Naive thymus-derived CD4-positive, alpha-beta T cell (primary cell): ENCODE measurements around the gene RHPN2. TPM values are rescaled to one million over a fixed set of nuclear protein-coding genes. Genes with fewer than 3 reads are reported as not detected.
"Not testable (repeated sequence)": the region's sequence is repeated elsewhere in the genome, so short reads cannot be mapped to it uniquely, and the experiment has no call there.

Experiments used
- ATAC-seq: fragments of 150-1000 bp; cut with Tn5 transposase; 2 replicates; pipeline ENCODE4 v1.10.0; 2021; ENCODE audit warnings: mild to moderate bottlenecking, moderate library complexity
- CTCF ChIA-PET: fragments of 350-600 bp; sonication (Branson Sonifier 250); formaldehyde crosslinking; loops from one replicate; lab custom pipeline; 2021; ENCODE audit warnings: antibody characterized with exemption; lab: Charles Lee
- POLR2A ChIA-PET: fragments of 350-600 bp; sonication (Branson Sonifier 250); formaldehyde crosslinking; loops from one replicate; lab custom pipeline; 2021; ENCODE audit warnings: antibody characterized with exemption, inconsistent platforms; lab: Charles Lee
- DNase-seq, 9 donors: peaks; one replicate each; pipeline versions ENCODE4 v3.0.0 to v3.0.0-alpha.2; 2020 to 2022; ENCODE audit warnings: mixed read lengths in 1 of 9
- H3K27ac ChIP-seq: one replicate; pipeline ENCODE4 v1.7.0; 2013; ENCODE audit warnings: mild to moderate bottlenecking, low read depth, low read length, moderate library complexity
- H3K27me3 ChIP-seq, 2 donors: one replicate each; pipeline ENCODE4 v1.7.0; 2013; ENCODE audit warnings: low read length in 2 of 2, mild to moderate bottlenecking in 2 of 2, moderate library complexity in 2 of 2; ENCODE audit not compliant: control insufficient read depth in 2 of 2, insufficient read depth in 2 of 2
- H3K36me3 ChIP-seq, 3 experiments: 1 replicate in 2 of 3; 2 replicates in 1 of 3; pipeline ENCODE4 v1.7.0; 2013; ENCODE audit warnings: low read length in 3 of 3, mild to moderate bottlenecking in 3 of 3, moderate library complexity in 1 of 3; ENCODE audit not compliant: insufficient read depth in 3 of 3, control insufficient read depth in 2 of 3
- H3K4me1 ChIP-seq, 2 donors: one replicate each; pipeline ENCODE4 v1.7.0; 2013; ENCODE audit warnings: low read length in 2 of 2, mild to moderate bottlenecking in 2 of 2, moderate library complexity in 1 of 2; ENCODE audit not compliant: control insufficient read depth in 2 of 2, insufficient read depth in 2 of 2
- H3K4me3 ChIP-seq: 2 replicates; pipeline ENCODE4 v1.7.0; 2013; ENCODE audit warnings: mild to moderate bottlenecking, low read length
- H3K9me3 ChIP-seq, 3 experiments: 1 replicate in 2 of 3; 2 replicates in 1 of 3; pipeline ENCODE4 v1.7.0; 2013; ENCODE audit warnings: low read length in 3 of 3; ENCODE audit not compliant: control insufficient read depth in 2 of 3
- H3K27ac Mint-ChIP-seq, 9 donors: one replicate each; pipeline ENCODE4 v1.8.0; 2020 to 2022; ENCODE audit warnings: mixed read lengths in 9 of 9, mild to moderate bottlenecking in 8 of 9, moderate library complexity in 5 of 9, inconsistent platforms in 2 of 9
- H3K27me3 Mint-ChIP-seq, 5 donors: one replicate each; pipeline ENCODE4 v1.8.0; 2021 to 2022; ENCODE audit warnings: mixed read lengths in 5 of 5, mild to moderate bottlenecking in 1 of 5
- H3K36me3 Mint-ChIP-seq, 5 donors: one replicate each; pipeline ENCODE4 v1.8.0; 2020 to 2022; ENCODE audit warnings: mixed read lengths in 5 of 5, mild to moderate bottlenecking in 3 of 5, inconsistent platforms in 1 of 5
- H3K4me1 Mint-ChIP-seq, 7 donors: one replicate each; pipeline ENCODE4 v1.8.0; 2020 to 2022; ENCODE audit warnings: mixed read lengths in 7 of 7, mild to moderate bottlenecking in 3 of 7, inconsistent platforms in 1 of 7
- H3K4me3 Mint-ChIP-seq, 10 donors: one replicate each; pipeline ENCODE4 v1.8.0; 2020 to 2022; ENCODE audit warnings: mild to moderate bottlenecking in 10 of 10, mixed read lengths in 10 of 10, moderate library complexity in 6 of 10, inconsistent platforms in 2 of 10
- H3K9me3 Mint-ChIP-seq, 11 donors: one replicate each; pipeline ENCODE4 v1.8.0; 2020 to 2022; ENCODE audit warnings: mixed read lengths in 11 of 11, mild to moderate bottlenecking in 4 of 11, inconsistent platforms in 1 of 11, moderate library complexity in 1 of 11
- intact Hi-C, 2 donors: fragments of 100-400 bp; cut with micrococcal nuclease; formaldehyde crosslinking; loops; one replicate each; pipeline ENCODE4 v1.15.1; 2023
- polyA plus RNA-seq, 2 donors: library from polyadenylated mRNA; unstranded; fragments of 300-500 nt; fragmentation: Illumina TruSeq; gene quantifications; one replicate each; pipeline ENCODE4 v1.2.3, GENCODE V29; 2021
- total RNA-seq, 6 experiments: library from RNA in 5 of 6; stranded (reverse) in 5 of 6; gene quantifications; 1 replicate in 5 of 6; 2 replicates in 1 of 6; pipeline ENCODE4 v1.2.3 and lab custom pipeline; 2021 to 2026

The RHPN2 gene
- total and polyA plus RNA-seq, 7 experiments from 2014 or later: 0.16 to 2.6 (median 0.34) TPM; not detected in 2

GRCh38 chr19:33047422-33047821 is 17.3 kb downstream of the RHPN2 start:
- Histone ChIP-seq H3K9me3 (no peaks in the 10 kb centered on the region), H3K27ac (no peak overlapping the region), H3K36me3 (no peaks in the 10 kb centered on the region), H3K27me3 (no peaks in the 10 kb centered on the region), H3K4me3 (no peak overlapping the region), H3K4me1 (no peaks in the 10 kb centered on the region)
- DNase-seq (no peak), ATAC-seq (no peak)
- no peaks in the 10 kb centered on the region for H3K27me3 Mint-ChIP-seq
- POLR2A ChIA-PET: no interaction called here
- H3K4me1 Mint-ChIP-seq: no peaks in the 10 kb centered on the region
- CTCF ChIA-PET: interaction anchor here (0.6 kb wide), 1 partner anchor 537 kb away, joined by 3 read pairs; no protein-coding TSS in a partner anchor
- H3K27ac Mint-ChIP-seq: no peak overlapping the region
- peaks cover 0 to 1% (median 0%) of the 10 kb centered on the region in 11 donors for H3K9me3 Mint-ChIP-seq
- intact Hi-C loops: no loop called here
- no peaks in the 10 kb centered on the region for H3K36me3 Mint-ChIP-seq
- no peak overlapping the region for H3K4me3 Mint-ChIP-seq

GRCh38 chr19:33041828-33042160 is 22.9 kb downstream of the RHPN2 start:
- H3K4me3 ChIP-seq, H3K4me3 Mint-ChIP-seq, intact Hi-C loops, H3K4me1 ChIP-seq, H3K9me3 Mint-ChIP-seq, H3K36me3 ChIP-seq, DNase-seq, H3K27me3 Mint-ChIP-seq, H3K36me3 Mint-ChIP-seq, POLR2A ChIA-PET, CTCF ChIA-PET, H3K27ac ChIP-seq, H3K27ac Mint-ChIP-seq, H3K27me3 ChIP-seq, H3K9me3 ChIP-seq, ATAC-seq: not testable (repeated sequence)
- H3K4me1 Mint-ChIP-seq: peaks cover 7 to 15% (median 9%) of the 10 kb centered on the region in 7 donors

DNA sequence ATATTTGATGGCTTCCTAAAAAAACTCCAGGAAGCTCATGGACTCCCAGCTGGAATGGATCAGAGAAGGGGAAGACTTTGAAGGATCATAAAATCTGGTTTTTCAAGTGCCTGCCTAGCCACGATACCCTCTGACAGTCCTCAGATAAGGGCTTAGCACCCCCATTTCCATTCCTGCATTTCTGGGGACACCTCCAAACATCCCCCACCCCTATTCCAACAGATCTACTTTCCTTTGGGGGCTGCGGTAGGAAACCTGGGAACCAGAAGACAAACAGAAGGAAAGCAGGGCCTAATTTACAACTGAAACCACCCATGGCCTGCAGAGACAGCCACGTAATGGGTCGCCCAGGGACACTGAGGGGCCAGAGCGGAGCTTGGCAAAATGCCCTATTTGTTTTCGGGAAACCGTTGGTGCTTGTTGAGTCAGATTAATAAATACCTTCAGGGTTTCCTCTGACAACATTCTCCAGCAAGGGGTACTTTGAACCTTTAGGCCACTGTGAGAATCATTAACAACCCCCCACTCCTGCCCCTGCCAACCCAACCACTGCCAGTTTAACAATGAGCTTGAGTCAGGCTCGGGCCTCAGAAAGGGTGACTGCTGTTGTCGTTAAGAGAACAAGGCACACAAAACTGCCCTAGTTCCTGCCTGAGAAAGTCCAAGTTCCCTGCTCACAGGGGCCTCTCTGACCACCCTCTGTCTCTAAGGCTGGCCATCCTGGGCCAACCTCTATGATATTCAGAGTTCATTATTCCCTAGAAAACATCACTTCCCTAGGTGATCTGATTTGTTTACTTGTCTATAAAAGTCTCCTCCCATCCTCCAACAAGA is 23.5 kb downstream of the RHPN2 start:
- peak overlapping the region in 1 of 9 donors; percentile 1 for H3K27ac Mint-ChIP-seq
- Histone ChIP-seq H3K4me3 (no peak overlapping the region), H3K27me3 (no peaks in the 10 kb centered on the region), H3K4me1 (peaks cover 0 to 8% of the 10 kb centered on the region in 2 donors), H3K36me3 (no peaks in the 10 kb centered on the region), H3K27ac (no peak overlapping the region), H3K9me3 (no peaks in the 10 kb centered on the region)
- intact Hi-C loops: no loop called here
- peaks cover 0 to 3% (median 0%) of the 10 kb centered on the region in 11 donors for H3K9me3 Mint-ChIP-seq
- H3K36me3 Mint-ChIP-seq: peaks cover 0 to 4% (median 0%) of the 10 kb centered on the region in 5 donors
- no peak for ATAC-seq
- no peaks in the 10 kb centered on the region for H3K27me3 Mint-ChIP-seq
- POLR2A ChIA-PET: no interaction called here
- no peak overlapping the region for H3K4me3 Mint-ChIP-seq
- CTCF ChIA-PET: no interaction called here
- no peak for DNase-seq
- H3K4me1 Mint-ChIP-seq: peaks cover 7 to 15% (median 9%) of the 10 kb centered on the region in 7 donors

- ATAC-seq (no peak), DNase-seq (no peak)
- no peaks in the 10 kb centered on the region for H3K27me3 ChIP-seq
- H3K4me1 ChIP-seq: peaks cover 0 to 8% of the 10 kb centered on the region in 2 donors
- Mint-ChIP-seq H3K27me3 (no peaks in the 10 kb centered on the region), H3K36me3 (peaks cover 0 to 4% (median 0%) of the 10 kb centered on the region in 5 donors), H3K27ac (no peak overlapping the region), H3K9me3 (peaks cover 0 to 3% (median 0%) of the 10 kb centered on the region in 11 donors), H3K4me3 (peak overlapping the region in 2 of 10 donors; percentile 11 to 30), H3K4me1 (peaks cover 7 to 15% (median 9%) of the 10 kb centered on the region in 7 donors)
- POLR2A ChIA-PET: no interaction called here
- intact Hi-C loops: no loop called here
- no peak overlapping the region for H3K27ac ChIP-seq
- no peaks in the 10 kb centered on the region for H3K36me3 ChIP-seq
- H3K4me3 ChIP-seq: no peak overlapping the region
- H3K9me3 ChIP-seq: no peaks in the 10 kb centered on the region
- CTCF ChIA-PET: no interaction called here
Observed at GRCh38 chr19:33039815-33040214, 24.9 kb downstream of the RHPN2 start.

DNA sequence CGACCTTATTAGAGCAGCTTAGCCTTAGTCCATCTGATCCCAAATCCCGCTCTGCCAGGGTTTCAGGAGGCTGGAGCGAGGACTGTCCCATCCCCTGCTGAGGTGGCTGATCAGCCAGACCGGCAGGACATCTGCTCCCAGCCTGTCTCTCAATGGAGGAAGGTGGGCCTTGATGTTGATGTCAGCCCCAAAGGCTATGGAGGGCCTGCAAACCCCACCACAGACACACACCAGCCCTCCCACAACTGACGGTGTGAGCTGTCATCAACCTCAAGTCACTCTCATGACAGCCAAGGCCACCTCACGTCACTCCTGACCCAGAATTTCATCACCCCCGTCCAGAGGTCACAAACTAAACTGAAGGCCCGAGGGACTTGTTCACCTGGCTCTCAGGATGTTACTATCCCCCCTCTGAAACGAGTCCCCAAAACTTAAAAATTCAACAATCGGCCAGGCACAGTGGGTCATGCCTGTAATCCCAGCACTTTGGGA is 25.5 kb downstream of the RHPN2 start:
- Histone ChIP-seq H3K4me1 (peaks cover 0 to 8% of the 10 kb centered on the region in 2 donors), H3K36me3 (no peaks in the 10 kb centered on the region), H3K9me3 (no peaks in the 10 kb centered on the region), H3K27ac (no peak overlapping the region), H3K4me3 (no peak overlapping the region), H3K27me3 (no peaks in the 10 kb centered on the region)
- Mint-ChIP-seq H3K9me3 (peaks cover 0 to 3% (median 0%) of the 10 kb centered on the region in 11 donors), H3K27ac (peak overlapping the region in 1 of 9 donors; percentile 28), H3K4me3 (peak overlapping the region in 4 of 10 donors; percentile 5 to 41 (median 30)), H3K27me3 (no peaks in the 10 kb centered on the region), H3K36me3 (peaks cover 0 to 4% (median 0%) of the 10 kb centered on the region in 5 donors), H3K4me1 (peaks cover 7 to 15% (median 9%) of the 10 kb centered on the region in 7 donors)
- intact Hi-C loops: no loop called here
- ChIA-PET CTCF (no interaction called here), POLR2A (no interaction called here)
- DNase-seq (no peak), ATAC-seq (no peak)

DNA sequence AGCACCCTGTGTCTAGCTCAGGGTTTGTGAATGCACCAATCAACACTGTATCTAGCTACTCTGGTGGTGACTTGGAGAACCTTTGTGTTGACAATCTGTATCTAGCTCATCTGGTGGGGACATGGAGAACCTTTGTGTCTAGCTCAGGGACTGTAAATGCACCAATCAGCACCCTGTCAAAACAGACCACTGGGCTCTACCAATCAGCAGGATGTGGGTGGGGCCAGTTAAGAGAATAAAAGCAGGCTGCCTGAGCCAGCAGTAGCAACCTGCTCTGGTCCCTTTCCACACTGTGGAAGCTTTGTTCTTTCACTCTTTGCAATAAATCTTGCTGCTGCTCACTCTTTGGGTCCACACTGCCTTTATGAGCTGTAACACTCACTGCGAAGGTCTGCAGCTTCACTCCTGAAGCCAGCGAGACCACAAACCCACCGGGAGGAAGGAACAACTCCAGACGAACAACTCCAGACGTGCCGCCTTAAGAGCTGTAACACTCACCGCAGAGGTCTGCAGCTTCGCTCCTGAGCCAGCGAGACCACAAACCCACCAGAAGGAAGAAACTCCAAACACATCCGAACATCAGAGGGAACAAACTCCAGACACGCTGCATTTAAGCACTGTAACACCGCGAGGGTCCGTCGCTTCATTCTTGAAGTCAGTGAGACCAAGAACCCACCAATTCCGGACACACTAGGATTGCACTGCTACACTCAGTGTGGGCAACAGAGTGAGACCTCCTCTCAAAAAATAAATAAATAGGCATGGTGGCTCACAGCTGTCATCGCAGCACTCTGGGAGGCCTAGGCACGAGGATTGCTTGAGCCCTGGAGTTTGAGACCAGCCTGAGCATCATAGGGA is 27.3 kb downstream of the RHPN2 start:
- CTCF ChIA-PET, H3K9me3 ChIP-seq, ATAC-seq, POLR2A ChIA-PET, H3K36me3 Mint-ChIP-seq, H3K27me3 ChIP-seq, intact Hi-C loops, H3K27me3 Mint-ChIP-seq, H3K4me1 ChIP-seq, H3K36me3 ChIP-seq, H3K9me3 Mint-ChIP-seq: not testable (repeated sequence)
- Histone ChIP-seq H3K4me3 (peak overlapping the region; percentile 30), H3K27ac (peak overlapping the region; percentile 53)
- H3K4me3 Mint-ChIP-seq: peak overlapping the region; percentile 75 to 92 (median 84)
- H3K27ac Mint-ChIP-seq: peak overlapping the region; percentile 62 to 92 (median 84)
- peak in 5 of 9 donors; percentile 21 to 34 (median 25) for DNase-seq
- peaks cover 7 to 15% (median 9%) of the 10 kb centered on the region in 7 donors for H3K4me1 Mint-ChIP-seq
